HCT116 (cell line): ENCODE data around the gene CCDC40. TPM values are rescaled to one million over a fixed set of nuclear protein-coding genes. Genes with fewer than 3 reads are reported as not detected.

Experiments used
- ATAC-seq: fragments of 200-7000 bp; cut with Tn5 transposase; 2 replicates; pipeline ENCODE4 v1.9.1; 2020; ENCODE audit warnings: mild to moderate bottlenecking, moderate library complexity
- BruUV-seq: library from RNA; stranded (reverse); fragments of 400-500 nt; replicated peaks from 2 replicates; lab custom pipeline; 2021; lab: Mats Ljungman, UMichigan
- CTCF ChIA-PET: fragments of 300-600 bp; sonication (Branson Sonifier 250); formaldehyde crosslinking; loops from one replicate; lab custom pipeline; 2021; ENCODE audit warnings: antibody characterized with exemption; lab: Charles Lee
- POLR2A ChIA-PET: fragments of 300-600, 350-600 bp; sonication (Branson Sonifier 250); formaldehyde crosslinking; loops from one replicate; lab custom pipeline; 2021; ENCODE audit warnings: antibody characterized with exemption; lab: Charles Lee
- RAD21 ChIA-PET, 2 experiments: fragments of 300-600 bp; sonication (Branson Sonifier 250); formaldehyde crosslinking; loops; one replicate each; lab custom pipeline; 2023; ENCODE audit warnings: low total read pairs in 2 of 2; ENCODE audit not compliant: uncharacterized antibody in 2 of 2, unreplicated experiment in 2 of 2, low non-redundant PET in 1 of 2; lab: Charles Lee
- DNase-seq: peaks from one replicate; pipeline ENCODE4 v3.0.0-alpha.2; 2010; ENCODE audit warnings: low read depth, low spot score
- H2AFZ ChIP-seq: fragments of 200-600 bp; shearing (Covaris generic), sonication (generic); 2 replicates; pipeline ENCODE4 v1.6.1; 2017; ENCODE audit warnings: low read depth, mixed run types, mixed read lengths, antibody characterized with exemption, low read length; ENCODE audit not compliant: poor library complexity, severe bottlenecking
- H3K27ac ChIP-seq: 2 replicates; pipeline ENCODE4 v1.5.1; 2012; ENCODE audit warnings: low read depth, low read length
- H3K27me3 ChIP-seq: fragments of 200-600 bp; sonication (generic); 2 replicates; pipeline ENCODE4 v1.6.1; 2016; ENCODE audit warnings: mixed run types, low read length, mixed read lengths; ENCODE audit not compliant: insufficient read depth
- H3K36me3 ChIP-seq, 2 experiments: fragments of 200-500 bp in 1 of 2; fragments of 200-600 bp in 1 of 2; sonication (Bioruptor generic) in 1 of 2; sonication (generic) in 1 of 2; 2 replicates each; pipeline versions ENCODE4 v1.5.1 to v1.6.1; 2014 to 2016; ENCODE audit warnings: low read length in 2 of 2, inconsistent platforms in 1 of 2, mixed read lengths in 1 of 2, mixed run types in 1 of 2; ENCODE audit not compliant: insufficient read depth in 2 of 2, control insufficient read depth in 1 of 2
- H3K4me1 ChIP-seq, 2 experiments: fragments of 200-600 bp in 1 of 2; sonication (generic) in 1 of 2; 2 replicates each; pipeline versions ENCODE4 v1.5.1 to v1.6.1; 2012 to 2017; ENCODE audit warnings: low read length in 2 of 2, inconsistent platforms in 1 of 2, mild to moderate bottlenecking in 1 of 2, mixed read lengths in 1 of 2, mixed run types in 1 of 2, moderate library complexity in 1 of 2; ENCODE audit not compliant: insufficient read depth in 2 of 2, control insufficient read depth in 1 of 2
- H3K4me2 ChIP-seq: fragments of 200-600 bp; sonication (generic); 2 replicates; pipeline ENCODE4 v1.6.1; 2017; ENCODE audit warnings: mixed run types, low read length, mixed read lengths
- H3K4me3 ChIP-seq, 2 experiments: fragments of 200-600 bp in 1 of 2; sonication (generic) in 1 of 2; replicated peaks in 1 of 2; 2 replicates each; pipeline ENCODE4 v1.5.1; 2011 to 2016; ENCODE audit warnings: low read length in 2 of 2, control low read depth in 1 of 2, low read depth in 1 of 2, mild to moderate bottlenecking in 1 of 2, mixed read lengths in 1 of 2, mixed run types in 1 of 2
- H3K79me2 ChIP-seq: fragments of 200-600 bp; sonication (generic); 2 replicates; pipeline ENCODE4 v1.6.1; 2017; ENCODE audit warnings: mild to moderate bottlenecking, mixed run types, low read length, moderate library complexity, mixed read lengths; ENCODE audit not compliant: insufficient read depth
- H3K9ac ChIP-seq: fragments of 200-600 bp; sonication (generic); 2 replicates; pipeline ENCODE4 v1.6.1; 2016; ENCODE audit warnings: low read length, mixed read lengths
- H3K9me2 ChIP-seq: fragments of 200-600 bp; sonication (generic), shearing (Covaris generic); 2 replicates; pipeline ENCODE4 v1.6.1; 2017; ENCODE audit warnings: mixed run types, mild to moderate bottlenecking, moderate library complexity; ENCODE audit not compliant: insufficient read depth
- H3K9me3 ChIP-seq, 2 experiments: fragments of 200-500 bp in 1 of 2; fragments of 200-600 bp in 1 of 2; sonication (Bioruptor generic) in 1 of 2; sonication (generic) in 1 of 2; 2 replicates each; pipeline ENCODE4 v1.6.1; 2014 to 2017; ENCODE audit warnings: low read length in 2 of 2, mixed read lengths in 2 of 2, inconsistent platforms in 1 of 2, low read depth in 1 of 2, mild to moderate bottlenecking in 1 of 2, mixed run types in 1 of 2, moderate library complexity in 1 of 2; ENCODE audit not compliant: control insufficient read depth in 1 of 2, insufficient read depth in 1 of 2
- H4K20me1 ChIP-seq: fragments of 200-600 bp; sonication (generic), shearing (Covaris generic); 2 replicates; pipeline ENCODE4 v1.6.1; 2017; ENCODE audit warnings: mixed run types, mild to moderate bottlenecking, moderate library complexity; ENCODE audit not compliant: insufficient read depth
- EZH2 ChIP-seq: fragments of 200-600 bp; sonication (generic); IDR thresholded peaks from 2 replicates; pipeline ENCODE4 v1.6.1; 2017; ENCODE audit warnings: antibody characterized with exemption, mixed run types
- FOSL1 ChIP-seq: IDR thresholded peaks from 2 replicates; pipeline ENCODE4 v1.6.1; 2012; ENCODE audit warnings: low read depth
- POLR2AphosphoS5 ChIP-seq: IDR thresholded peaks from 2 replicates; pipeline ENCODE4 v1.6.1; 2011; ENCODE audit warnings: mild to moderate bottlenecking, low read depth, low read length, moderate library complexity
- SIN3A ChIP-seq: IDR thresholded peaks from 2 replicates; pipeline ENCODE4 v1.6.1; 2012; ENCODE audit warnings: low read depth
- SP1 ChIP-seq: IDR thresholded peaks from 2 replicates; pipeline ENCODE4 v1.6.1; 2012; ENCODE audit warnings: low read depth
- SRF ChIP-seq: IDR thresholded peaks from 2 replicates; pipeline ENCODE4 v1.6.1; 2012; ENCODE audit warnings: low read depth
- YY1 ChIP-seq: IDR thresholded peaks from 2 replicates; pipeline ENCODE4 v1.6.1; 2011; ENCODE audit warnings: low read length, low read depth, moderate library complexity, mild to moderate bottlenecking; ENCODE audit not compliant: insufficient replicate concordance; ENCODE audit errors: extremely low read depth
- ZNF274 ChIP-seq: fragments of 200-500 bp; sonication (Bioruptor generic); IDR thresholded peaks from 2 replicates; pipeline ENCODE4 v1.6.1; 2014; ENCODE audit warnings: mild to moderate bottlenecking, low read depth, low read length, inconsistent platforms
- intact Hi-C: fragments of 100-400 bp; cut with micrococcal nuclease; formaldehyde crosslinking; loops from 2 replicates; pipeline ENCODE4 v1.10.0; 2022
- total RNA-seq: library from RNA; stranded (reverse); gene quantifications from one replicate; pipeline ENCODE4 v1.2.1, GENCODE V29; 2021; ENCODE audit not compliant: unreplicated experiment
- TF ChIP-seq, protein P1 (sequence below): IDR thresholded peaks from 2 replicates; pipeline ENCODE4 v1.6.1; 2011; ENCODE audit warnings: mild to moderate bottlenecking, low read length, moderate library complexity; ENCODE audit not compliant: insufficient replicate concordance; ENCODE audit errors: extremely low read depth
- TF ChIP-seq, protein P2 (sequence below): IDR thresholded peaks from 2 replicates; pipeline ENCODE4 v1.6.1; 2012
- TF ChIP-seq, protein P3 (sequence below): IDR thresholded peaks from 2 replicates; pipeline ENCODE4 v1.6.1; 2012; ENCODE audit warnings: low read depth
- TF ChIP-seq, protein P4 (sequence below), 3 experiments: fragments of 200-600 bp in 1 of 3; sonication (generic) in 1 of 3; IDR thresholded peaks in 2 of 3; conservative IDR thresholded peaks in 1 of 3; 2 replicates each; pipeline ENCODE4 v1.5.1; 2012 to 2017; ENCODE audit warnings: low read depth in 2 of 3, low read length in 2 of 3, antibody characterized with exemption in 1 of 3, borderline replicate concordance in 1 of 3, control low read depth in 1 of 3, mild to moderate bottlenecking in 1 of 3, mixed read lengths in 1 of 3, mixed run types in 1 of 3, moderate library complexity in 1 of 3; ENCODE audit not compliant: insufficient read depth in 1 of 3

The CCDC40 gene
- total RNA-seq, 1 experiment from 2014 or later: 10.3 TPM

DNA sequence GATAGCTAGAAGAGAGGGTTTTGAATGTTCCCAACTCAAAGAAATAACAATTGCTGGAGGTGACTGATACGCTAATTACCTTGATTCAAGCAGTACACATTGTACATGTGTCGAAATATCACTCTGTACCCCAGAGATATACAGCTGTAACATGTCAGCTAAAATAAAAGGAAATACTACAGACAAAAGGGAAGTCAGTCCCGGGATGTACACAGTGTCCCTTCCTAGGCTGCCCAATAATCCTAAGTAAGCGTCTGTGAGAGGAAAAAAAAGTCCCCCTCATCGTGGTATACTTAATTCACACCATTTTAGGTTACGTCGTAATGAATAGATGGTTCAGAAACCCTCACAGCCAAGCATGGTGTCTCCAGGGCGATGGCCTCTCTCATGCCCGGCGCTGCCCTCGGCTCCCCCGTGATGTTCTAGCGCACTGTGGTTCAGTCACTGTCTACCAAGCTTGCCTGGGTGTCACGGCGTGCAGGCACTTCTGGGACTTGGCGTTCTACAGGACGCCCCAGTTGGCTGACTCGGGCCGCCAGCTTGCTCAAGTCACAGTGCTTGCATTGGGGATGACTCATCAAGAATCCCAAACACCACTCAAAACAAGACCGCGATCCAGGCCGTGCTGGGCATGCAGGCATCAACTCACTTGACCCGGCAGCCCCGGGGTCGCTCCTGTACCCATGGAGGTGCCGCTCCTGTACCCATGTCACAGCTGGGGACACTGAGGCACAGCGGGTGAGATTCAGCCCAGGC lies 27.6 kb downstream of the CCDC40 start (continued):
- TF ChIP-seq, protein P1, sequence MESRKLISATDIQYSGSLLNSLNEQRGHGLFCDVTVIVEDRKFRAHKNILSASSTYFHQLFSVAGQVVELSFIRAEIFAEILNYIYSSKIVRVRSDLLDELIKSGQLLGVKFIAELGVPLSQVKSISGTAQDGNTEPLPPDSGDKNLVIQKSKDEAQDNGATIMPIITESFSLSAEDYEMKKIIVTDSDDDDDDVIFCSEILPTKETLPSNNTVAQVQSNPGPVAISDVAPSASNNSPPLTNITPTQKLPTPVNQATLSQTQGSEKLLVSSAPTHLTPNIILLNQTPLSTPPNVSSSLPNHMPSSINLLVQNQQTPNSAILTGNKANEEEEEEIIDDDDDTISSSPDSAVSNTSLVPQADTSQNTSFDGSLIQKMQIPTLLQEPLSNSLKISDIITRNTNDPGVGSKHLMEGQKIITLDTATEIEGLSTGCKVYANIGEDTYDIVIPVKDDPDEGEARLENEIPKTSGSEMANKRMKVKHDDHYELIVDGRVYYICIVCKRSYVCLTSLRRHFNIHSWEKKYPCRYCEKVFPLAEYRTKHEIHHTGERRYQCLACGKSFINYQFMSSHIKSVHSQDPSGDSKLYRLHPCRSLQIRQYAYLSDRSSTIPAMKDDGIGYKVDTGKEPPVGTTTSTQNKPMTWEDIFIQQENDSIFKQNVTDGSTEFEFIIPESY: no peak
- TF ChIP-seq SIN3A: no peak
- TF ChIP-seq POLR2AphosphoS5: no peak

DNA sequence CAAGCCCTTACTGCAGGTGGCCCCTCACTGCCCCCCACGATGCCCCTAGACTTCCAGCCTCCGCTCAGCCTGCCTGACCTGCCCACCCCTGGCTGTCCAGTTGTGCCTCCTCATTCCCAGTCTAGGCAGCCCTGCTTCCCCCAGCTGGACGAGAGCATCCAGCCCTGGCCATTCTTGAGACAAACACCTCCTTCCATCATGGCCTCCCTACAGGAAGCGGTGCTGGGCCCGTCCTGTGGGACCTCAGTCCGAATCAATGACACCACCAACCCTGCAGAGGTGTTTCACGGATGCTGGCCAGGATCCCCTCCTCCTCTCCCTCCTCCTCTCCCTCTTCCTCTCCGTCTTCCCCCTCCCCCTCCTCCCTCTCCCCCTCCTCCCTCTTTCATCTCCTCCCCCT lies 28.3 kb downstream of the CCDC40 start:
- RAD21 ChIA-PET: no interaction called here
- POLR2A ChIA-PET: no interaction called here
- no peak overlapping the region for H3K9ac ChIP-seq
- DNase-seq (no peak), ATAC-seq (peak; percentile 41)
- H3K27me3 ChIP-seq: no peaks in the 10 kb centered on the region
- H3K4me3 ChIP-seq: peak overlapping the region in 1 of 2 experiments; percentile 12; a peak in 1 of 4 replicates
- H3K9me2 ChIP-seq: no peaks in the 10 kb centered on the region
- H3K4me2 ChIP-seq: peak overlapping the region; percentile 66
- intact Hi-C loops: no loop called here
- no TSS peak for BruUV-seq
- CTCF ChIA-PET: interaction anchor here (1.4 kb wide), 2 partner anchors 18 to 37 kb away, joined by 5 read pairs; partner anchors contain the start of gene GAA
- H3K9me3 ChIP-seq: no peaks in the 10 kb centered on the region
- no peak overlapping the region for H2AFZ ChIP-seq
- no peaks in the 10 kb centered on the region for H3K79me2 ChIP-seq
- H4K20me1 ChIP-seq: no peaks in the 10 kb centered on the region
- H3K36me3 ChIP-seq: no peaks in the 10 kb centered on the region
- H3K27ac ChIP-seq: no peak overlapping the region; the same call in 1 of the 2 replicates
- peaks cover 10 to 13% of the 10 kb centered on the region in 2 experiments for H3K4me1 ChIP-seq
- TF ChIP-seq POLR2AphosphoS5 (no peak), YY1 (no peak), EZH2 (no peak), ZNF274 (no peak), SP1 (no peak), FOSL1 (no peak), SRF (no peak)
- TF ChIP-seq, protein P2, sequence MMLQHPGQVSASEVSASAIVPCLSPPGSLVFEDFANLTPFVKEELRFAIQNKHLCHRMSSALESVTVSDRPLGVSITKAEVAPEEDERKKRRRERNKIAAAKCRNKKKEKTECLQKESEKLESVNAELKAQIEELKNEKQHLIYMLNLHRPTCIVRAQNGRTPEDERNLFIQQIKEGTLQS: no peak
- TF ChIP-seq, protein P3, sequence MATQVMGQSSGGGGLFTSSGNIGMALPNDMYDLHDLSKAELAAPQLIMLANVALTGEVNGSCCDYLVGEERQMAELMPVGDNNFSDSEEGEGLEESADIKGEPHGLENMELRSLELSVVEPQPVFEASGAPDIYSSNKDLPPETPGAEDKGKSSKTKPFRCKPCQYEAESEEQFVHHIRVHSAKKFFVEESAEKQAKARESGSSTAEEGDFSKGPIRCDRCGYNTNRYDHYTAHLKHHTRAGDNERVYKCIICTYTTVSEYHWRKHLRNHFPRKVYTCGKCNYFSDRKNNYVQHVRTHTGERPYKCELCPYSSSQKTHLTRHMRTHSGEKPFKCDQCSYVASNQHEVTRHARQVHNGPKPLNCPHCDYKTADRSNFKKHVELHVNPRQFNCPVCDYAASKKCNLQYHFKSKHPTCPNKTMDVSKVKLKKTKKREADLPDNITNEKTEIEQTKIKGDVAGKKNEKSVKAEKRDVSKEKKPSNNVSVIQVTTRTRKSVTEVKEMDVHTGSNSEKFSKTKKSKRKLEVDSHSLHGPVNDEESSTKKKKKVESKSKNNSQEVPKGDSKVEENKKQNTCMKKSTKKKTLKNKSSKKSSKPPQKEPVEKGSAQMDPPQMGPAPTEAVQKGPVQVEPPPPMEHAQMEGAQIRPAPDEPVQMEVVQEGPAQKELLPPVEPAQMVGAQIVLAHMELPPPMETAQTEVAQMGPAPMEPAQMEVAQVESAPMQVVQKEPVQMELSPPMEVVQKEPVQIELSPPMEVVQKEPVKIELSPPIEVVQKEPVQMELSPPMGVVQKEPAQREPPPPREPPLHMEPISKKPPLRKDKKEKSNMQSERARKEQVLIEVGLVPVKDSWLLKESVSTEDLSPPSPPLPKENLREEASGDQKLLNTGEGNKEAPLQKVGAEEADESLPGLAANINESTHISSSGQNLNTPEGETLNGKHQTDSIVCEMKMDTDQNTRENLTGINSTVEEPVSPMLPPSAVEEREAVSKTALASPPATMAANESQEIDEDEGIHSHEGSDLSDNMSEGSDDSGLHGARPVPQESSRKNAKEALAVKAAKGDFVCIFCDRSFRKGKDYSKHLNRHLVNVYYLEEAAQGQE: no peak
- TF ChIP-seq, protein P1: no peak
- TF ChIP-seq, protein P4, sequence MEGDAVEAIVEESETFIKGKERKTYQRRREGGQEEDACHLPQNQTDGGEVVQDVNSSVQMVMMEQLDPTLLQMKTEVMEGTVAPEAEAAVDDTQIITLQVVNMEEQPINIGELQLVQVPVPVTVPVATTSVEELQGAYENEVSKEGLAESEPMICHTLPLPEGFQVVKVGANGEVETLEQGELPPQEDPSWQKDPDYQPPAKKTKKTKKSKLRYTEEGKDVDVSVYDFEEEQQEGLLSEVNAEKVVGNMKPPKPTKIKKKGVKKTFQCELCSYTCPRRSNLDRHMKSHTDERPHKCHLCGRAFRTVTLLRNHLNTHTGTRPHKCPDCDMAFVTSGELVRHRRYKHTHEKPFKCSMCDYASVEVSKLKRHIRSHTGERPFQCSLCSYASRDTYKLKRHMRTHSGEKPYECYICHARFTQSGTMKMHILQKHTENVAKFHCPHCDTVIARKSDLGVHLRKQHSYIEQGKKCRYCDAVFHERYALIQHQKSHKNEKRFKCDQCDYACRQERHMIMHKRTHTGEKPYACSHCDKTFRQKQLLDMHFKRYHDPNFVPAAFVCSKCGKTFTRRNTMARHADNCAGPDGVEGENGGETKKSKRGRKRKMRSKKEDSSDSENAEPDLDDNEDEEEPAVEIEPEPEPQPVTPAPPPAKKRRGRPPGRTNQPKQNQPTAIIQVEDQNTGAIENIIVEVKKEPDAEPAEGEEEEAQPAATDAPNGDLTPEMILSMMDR (IDR thresholded peaks at IDR 0.05 in 2 of 3, conservative IDR thresholded peaks at IDR 0.05 in 1 of 3; ENCODE audit: borderline replicate concordance in 1 of 3, insufficient read depth in 1 of 3, low read depth in 2 of 3, low read length in 2 of 3): no peak
